Stimulated activated CD4-positive, alpha-beta T cell treated with anti-CD3 and anti-CD28 coated beads, Interleukin-4, amount 100 ng/mL, for 4 hours (primary cell): Measurements from ENCODE around the gene FOS.
A peak's percentile ranks its signal among the peaks of the same experiment; 100 is the strongest.
"Not testable (repeated sequence)": the region's sequence is repeated elsewhere in the genome, so short reads cannot be mapped to it uniquely, and the experiment has no call there.

ENCODE experiments used
- DNase-seq, 2 experiments: peaks; one replicate each; pipeline ENCODE4 v3.0.0-alpha.2; 2020

FOS gene

GRCh38 chr14:75295491-75296345 lies 17.1 kb downstream of the FOS start:
- peak; percentile 66 to 77 for DNase-seq

GRCh38 chr14:75297411-75298040 lies 18.9 kb downstream of the FOS start:
- DNase-seq = no peak

GRCh38 chr14:75298187-75298965 lies 19.7 kb downstream of the FOS start:
- no peak for DNase-seq

- DNase-seq = no peak
Observed at GRCh38 chr14:75299059-75299458, 20.4 kb downstream of the FOS start.

- DNase-seq = no peak
Observed at GRCh38 chr14:75299576-75299975, 20.9 kb downstream of the FOS start.

- DNase-seq = peak in 1 of 2 experiments; percentile 60
Observed at GRCh38 chr14:75301666-75302325, 23.2 kb downstream of the FOS start.

- peak; percentile 35 to 37 for DNase-seq
Observed at GRCh38 chr14:75303381-75303789, 24.8 kb downstream of the FOS start.

GRCh38 chr14:75306410-75306809 lies 27.8 kb downstream of the FOS start:
- not testable (repeated sequence) for DNase-seq

- no peak for DNase-seq
Observed at GRCh38 chr14:75306927-75307699, 28.5 kb downstream of the FOS start.

- DNase-seq = peak; percentile 55 to 71
Observed at GRCh38 chr14:75307700-75308379, 29.2 kb downstream of the FOS start.

- DNase-seq = not testable (repeated sequence)
Observed at GRCh38 chr14:75308991-75309390, 30.4 kb downstream of the FOS start.

GRCh38 chr14:75309561-75309960 lies 30.9 kb downstream of the FOS start:
- DNase-seq = not testable (repeated sequence)

GRCh38 chr14:75310295-75311111 lies 31.9 kb downstream of the FOS start:
- DNase-seq = no peak

GRCh38 chr14:75311356-75311755 lies 32.7 kb downstream of the FOS start:
- DNase-seq = no peak

GRCh38 chr14:75312341-75312740 lies 33.7 kb downstream of the FOS start:
- DNase-seq = no peak

- DNase-seq = no peak
Observed at GRCh38 chr14:75313294-75313693, 34.7 kb downstream of the FOS start.

GRCh38 chr14:75315144-75315543 lies 36.5 kb downstream of the FOS start:
- no peak for DNase-seq

- no peak for DNase-seq
Observed at GRCh38 chr14:75317148-75317547, 38.5 kb downstream of the FOS start.

GRCh38 chr14:75318353-75318752 lies 39.7 kb downstream of the FOS start:
- DNase-seq = no peak

- DNase-seq = no peak
Observed at GRCh38 chr14:75319021-75319420, 40.4 kb downstream of the FOS start.

GRCh38 chr14:75320196-75320595 lies 41.6 kb downstream of the FOS start:
- DNase-seq = no peak
